Measurements from ENCODE around the gene UGT1A6. TPM values are rescaled to one million over a fixed set of nuclear protein-coding genes. Genes with fewer than 3 reads are reported as not detected.
"Not testable (repeated sequence)": the region's sequence is repeated elsewhere in the genome, so short reads cannot be mapped to it uniquely, and the experiment has no call there.

Gene UGT1A6
- total and polyA plus RNA-seq, 10 donors, result not detected

DNA sequence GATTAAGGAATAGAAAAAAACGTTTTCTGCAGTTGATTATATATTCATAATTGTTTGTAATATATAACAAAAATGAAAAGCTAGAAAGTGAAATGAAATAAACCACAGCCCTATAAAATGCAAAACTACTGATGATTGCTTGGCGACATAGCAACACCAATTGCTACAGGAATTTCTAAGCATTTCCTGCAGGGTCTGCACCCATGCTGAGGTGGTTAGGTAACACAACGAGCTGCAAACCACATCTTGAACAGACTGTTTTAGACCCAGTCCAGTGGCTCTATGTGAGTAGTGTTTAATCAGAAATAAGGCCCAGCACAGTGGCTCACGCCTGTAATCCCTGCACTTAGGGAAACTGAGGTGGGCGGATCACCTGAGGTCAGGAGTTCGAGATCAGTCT is 38.2 kb upstream of the UGT1A6 start:
- intact Hi-C loops (cut with DNase I; ENCODE audit: low total_unique reads), result no loop called here
- Histone ChIP-seq H3K4me1 (no peaks in the 10 kb centered on the region), H3K4me3 (no peak overlapping the region), H3K9me3 (no peaks in the 10 kb centered on the region), H3K27me3 (replicated peaks in 1 of 7) (no peaks in the 10 kb centered on the region), H3K27ac (no peak overlapping the region), H3K36me3 (no peaks in the 10 kb centered on the region)
- DNase-seq, result no peak
- TF ChIP-seq POLR2A (IDR thresholded peaks at IDR 0.05) (no peak), POLR2AphosphoS5 (IDR thresholded peaks at IDR 0.05) (no peak)
- TF ChIP-seq, protein P1, sequence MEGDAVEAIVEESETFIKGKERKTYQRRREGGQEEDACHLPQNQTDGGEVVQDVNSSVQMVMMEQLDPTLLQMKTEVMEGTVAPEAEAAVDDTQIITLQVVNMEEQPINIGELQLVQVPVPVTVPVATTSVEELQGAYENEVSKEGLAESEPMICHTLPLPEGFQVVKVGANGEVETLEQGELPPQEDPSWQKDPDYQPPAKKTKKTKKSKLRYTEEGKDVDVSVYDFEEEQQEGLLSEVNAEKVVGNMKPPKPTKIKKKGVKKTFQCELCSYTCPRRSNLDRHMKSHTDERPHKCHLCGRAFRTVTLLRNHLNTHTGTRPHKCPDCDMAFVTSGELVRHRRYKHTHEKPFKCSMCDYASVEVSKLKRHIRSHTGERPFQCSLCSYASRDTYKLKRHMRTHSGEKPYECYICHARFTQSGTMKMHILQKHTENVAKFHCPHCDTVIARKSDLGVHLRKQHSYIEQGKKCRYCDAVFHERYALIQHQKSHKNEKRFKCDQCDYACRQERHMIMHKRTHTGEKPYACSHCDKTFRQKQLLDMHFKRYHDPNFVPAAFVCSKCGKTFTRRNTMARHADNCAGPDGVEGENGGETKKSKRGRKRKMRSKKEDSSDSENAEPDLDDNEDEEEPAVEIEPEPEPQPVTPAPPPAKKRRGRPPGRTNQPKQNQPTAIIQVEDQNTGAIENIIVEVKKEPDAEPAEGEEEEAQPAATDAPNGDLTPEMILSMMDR (IDR thresholded peaks at IDR 0.05 in 8 of 11, conservative IDR thresholded peaks at IDR 0.05 in 3 of 11), result no peak
- 54 to 68% (median 58%) methylated on average over 6 of the region's 6 CpGs for WGBS, 5 donors

DNA sequence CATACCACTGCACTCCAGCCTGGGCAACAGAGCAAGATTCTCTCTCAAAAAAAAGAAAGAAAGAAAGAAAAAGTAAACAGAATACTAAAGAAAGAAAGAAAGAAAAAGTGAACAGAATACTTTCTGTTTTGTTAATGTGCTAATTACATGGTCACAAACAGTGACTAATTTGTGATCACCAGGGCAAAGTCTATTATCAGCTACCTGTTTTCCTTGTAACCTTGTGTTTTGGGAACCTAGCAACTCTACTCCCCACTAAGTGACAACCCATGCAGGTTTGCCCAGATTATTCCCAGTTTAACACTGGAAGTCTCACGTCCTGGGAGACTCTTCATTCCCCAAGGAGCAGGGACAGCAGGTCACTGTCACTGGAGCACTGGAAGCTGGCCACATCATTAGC is 37.6 kb upstream of the UGT1A6 start:
- H3K4me1 ChIP-seq, result no peaks in the 10 kb centered on the region
- no peaks in the 10 kb centered on the region for H3K36me3 ChIP-seq
- no peaks in the 10 kb centered on the region for H3K27me3 ChIP-seq (replicated peaks in 1 of 7)
- TF ChIP-seq POLR2AphosphoS5 (IDR thresholded peaks at IDR 0.05) (no peak), POLR2A (IDR thresholded peaks at IDR 0.05) (no peak)
- TF ChIP-seq, protein P1 (IDR thresholded peaks at IDR 0.05 in 8 of 11, conservative IDR thresholded peaks at IDR 0.05 in 3 of 11), result no peak
- WGBS, 5 donors, result 53 to 69% (median 63%) methylated on average over 1 of the region's 1 CpG
- intact Hi-C loops (cut with DNase I; ENCODE audit: low total_unique reads), result no loop called here
- no peak overlapping the region for H3K4me3 ChIP-seq
- no peak overlapping the region for H3K27ac ChIP-seq
- DNase-seq, result no peak
- H3K9me3 ChIP-seq, result no peaks in the 10 kb centered on the region

DNA sequence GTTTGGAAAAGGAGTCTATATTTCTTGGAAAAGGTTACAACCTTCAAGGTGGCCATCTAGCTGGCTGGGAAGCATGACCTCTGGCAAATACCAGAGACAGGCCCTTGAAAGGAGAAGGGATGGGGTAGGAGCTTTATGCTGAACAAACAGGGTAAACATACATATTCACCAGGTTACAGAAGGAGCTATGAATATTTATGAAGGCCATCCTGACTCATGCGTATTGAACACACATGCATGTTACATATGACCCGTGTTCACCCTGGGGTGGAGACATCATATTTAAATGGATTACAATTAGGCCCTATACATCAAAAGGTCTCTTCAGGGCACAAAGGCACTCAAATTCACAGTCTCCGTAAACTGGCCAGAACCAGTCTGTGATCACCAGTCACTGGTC is 36.7 kb upstream of the UGT1A6 start:
- H3K27me3 ChIP-seq (replicated peaks in 1 of 7), result not testable (repeated sequence)
- WGBS, 5 donors, result 92 to 100% (median 97%) methylated on average over 2 to 3 of the region's 3 CpGs

DNA sequence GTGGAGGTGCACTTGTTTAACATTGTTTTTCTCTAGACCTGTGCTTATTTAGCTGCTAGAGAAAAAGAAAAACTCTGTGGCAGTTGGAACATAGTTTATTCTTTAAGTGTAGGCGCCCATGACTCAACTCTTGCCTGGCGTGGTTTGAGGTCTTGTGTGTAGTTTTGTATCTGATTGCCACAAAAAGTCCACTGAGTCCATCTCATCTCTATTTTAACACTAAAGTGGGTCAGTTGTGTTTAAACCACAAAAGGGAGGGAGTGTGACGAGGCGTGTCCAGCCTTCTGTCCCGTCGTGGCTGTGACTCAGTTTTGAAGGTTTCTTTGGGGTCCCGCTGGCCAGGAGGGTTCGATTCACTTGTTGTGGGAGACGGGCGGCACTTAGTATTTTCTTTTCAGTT is 36.2 kb upstream of the UGT1A6 start:
- intact Hi-C loops (cut with DNase I; ENCODE audit: low total_unique reads), result no loop called here
- DNase-seq, result no peak
- WGBS, 5 donors, result 64 to 89% (median 77%) methylated on average over 10 of the region's 10 CpGs
- Histone ChIP-seq H3K9me3 (no peaks in the 10 kb centered on the region), H3K27me3 (replicated peaks in 1 of 7) (no peaks in the 10 kb centered on the region), H3K36me3 (no peaks in the 10 kb centered on the region), H3K4me1 (no peaks in the 10 kb centered on the region), H3K27ac (no peak overlapping the region), H3K4me3 (no peak overlapping the region)
- TF ChIP-seq, protein P1 (IDR thresholded peaks at IDR 0.05 in 8 of 11, conservative IDR thresholded peaks at IDR 0.05 in 3 of 11), result no peak
- TF ChIP-seq POLR2AphosphoS5 (IDR thresholded peaks at IDR 0.05) (no peak), POLR2A (IDR thresholded peaks at IDR 0.05) (no peak)

More for the DNA sequence above, 36.7 kb upstream of the UGT1A6 start:
- H3K4me3 ChIP-seq; H3K36me3 ChIP-seq; H3K9me3 ChIP-seq; H3K4me1 ChIP-seq; DNase-seq; intact Hi-C loops (cut with DNase I; ENCODE audit: low total_unique reads); H3K27ac ChIP-seq: not testable (repeated sequence)

DNA sequence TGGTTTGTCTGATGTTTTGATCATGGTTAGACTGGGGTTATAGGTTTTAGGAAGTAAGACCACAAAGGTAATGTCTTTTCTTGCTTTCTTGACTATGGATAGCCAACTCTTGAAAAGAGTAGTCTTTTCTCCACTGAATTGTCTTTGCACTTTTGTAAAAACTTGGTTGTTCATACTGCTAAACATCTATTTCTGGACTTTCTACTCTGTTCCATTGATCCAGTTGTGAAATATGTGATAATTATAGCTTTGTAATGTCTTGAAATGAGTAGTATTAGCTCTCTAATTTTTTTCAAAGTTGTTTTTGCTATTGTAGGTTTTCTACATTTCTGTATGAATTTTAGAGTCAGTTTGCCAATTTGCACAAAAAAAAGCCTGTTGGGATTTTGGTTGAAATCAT is 34.1 kb upstream of the UGT1A6 start:
- TF ChIP-seq POLR2A (IDR thresholded peaks at IDR 0.05) (no peak), POLR2AphosphoS5 (IDR thresholded peaks at IDR 0.05) (no peak)
- TF ChIP-seq, protein P1 (IDR thresholded peaks at IDR 0.05 in 8 of 11, conservative IDR thresholded peaks at IDR 0.05 in 3 of 11), result no peak
- peaks cover 0 to 15% (median 0%) of the 10 kb centered on the region in 7 donors for H3K27me3 ChIP-seq (replicated peaks in 1 of 7)
- intact Hi-C loops (cut with DNase I; ENCODE audit: low total_unique reads), result no loop called here

More for the DNA sequence above, 34.1 kb upstream of the UGT1A6 start:
- H3K36me3 ChIP-seq, result no peaks in the 10 kb centered on the region
- H3K9me3 ChIP-seq, result no peaks in the 10 kb centered on the region
- H3K4me3 ChIP-seq, result no peak overlapping the region
- H3K27ac ChIP-seq, result no peak overlapping the region
- no peaks in the 10 kb centered on the region for H3K4me1 ChIP-seq
- no peak for DNase-seq

All from spleen (tissue), 11 donors.